AG04450 (cell line): ENCODE measurements around the gene LRP1B. TPM values are rescaled to one million over a fixed set of nuclear protein-coding genes. Genes with fewer than 3 reads are reported as not detected.

Experiments used
- CTCF ChIA-PET: fragments of 300-600, 350-600 bp; formaldehyde crosslinking; extraction: SDS; loops from one replicate; lab custom pipeline; 2022; ENCODE audit warnings: antibody characterized with exemption, inconsistent platforms; lab: Charles Lee
- POLR2A ChIA-PET: fragments of 350-600 bp; formaldehyde crosslinking; extraction: SDS; loops from one replicate; lab custom pipeline; 2021; ENCODE audit warnings: antibody characterized with exemption, inconsistent platforms; lab: Yijun Ruan, JAX
- DNase-seq: peaks from one replicate; pipeline ENCODE4 v3.0.0-alpha.2; 2011; ENCODE audit warnings: low read depth, low spot score
- H3K27ac ChIP-seq: one replicate; pipeline ENCODE4 v1.5.1; 2012; ENCODE audit warnings: low read depth, low read length, control low read depth
- H3K27me3 ChIP-seq: one replicate; pipeline ENCODE4 v1.6.0; 2012; ENCODE audit warnings: low read length; ENCODE audit not compliant: control insufficient read depth, insufficient read depth
- H3K4me3 ChIP-seq: 2 replicates; pipeline ENCODE4 v1.5.1; 2011; ENCODE audit warnings: mild to moderate bottlenecking, low read depth, low read length, control low read depth
- H3K9me3 ChIP-seq: 2 replicates; pipeline ENCODE4 v1.5.1; 2012; ENCODE audit warnings: low read length; ENCODE audit not compliant: control insufficient read depth, insufficient read depth
- CTCF ChIP-seq: IDR thresholded peaks from 2 replicates; pipeline ENCODE4 v1.5.1; 2011; ENCODE audit warnings: low read depth, low read length, control low read depth, inconsistent platforms
- polyA plus RNA-seq: library from polyadenylated mRNA; depleted of rRNA; stranded (reverse); fragments of >200 nt; gene quantifications from 2 replicates; pipeline ENCODE4 v1.2.3, GENCODE V29; 2011

LRP1B gene
- polyA plus RNA-seq, 1 experiment, result 0.15 TPM

DNA sequence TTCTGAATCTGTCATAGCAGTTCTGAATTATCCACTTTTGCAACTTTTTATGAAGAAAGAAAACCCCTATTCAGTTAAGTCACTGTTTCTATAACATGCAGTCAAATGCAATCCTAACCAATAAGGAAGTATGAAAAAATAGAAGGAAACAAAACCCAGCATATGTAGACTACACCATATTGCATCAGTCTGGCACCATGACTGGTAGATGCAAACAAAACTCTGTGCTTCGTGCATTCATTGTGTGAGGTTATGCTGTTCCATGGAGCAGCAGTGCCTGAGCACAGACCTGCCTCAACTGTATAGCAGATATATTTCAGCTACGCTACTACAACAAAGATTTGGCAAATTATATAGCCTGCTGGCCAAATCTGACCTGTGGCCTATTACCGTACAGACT, 325.5 kb downstream of the LRP1B start:
- TF ChIP-seq CTCF, result no peak
- Histone ChIP-seq H3K27ac (no peak overlapping the region), H3K4me3 (no peak overlapping the region), H3K27me3 (no peaks in the 10 kb centered on the region), H3K9me3 (no peaks in the 10 kb centered on the region)
- CTCF ChIA-PET, result no interaction called here
- POLR2A ChIA-PET, result no interaction called here
- no peak for DNase-seq

GRCh38 chr2:141796449-141796848, 334.4 kb downstream of the LRP1B start:
- no peak for DNase-seq
- Histone ChIP-seq H3K27ac (no peak overlapping the region), H3K27me3 (no peaks in the 10 kb centered on the region), H3K4me3 (no peak overlapping the region), H3K9me3 (no peaks in the 10 kb centered on the region)
- ChIA-PET CTCF (no interaction called here), POLR2A (no interaction called here)
- TF ChIP-seq CTCF, result no peak

DNA sequence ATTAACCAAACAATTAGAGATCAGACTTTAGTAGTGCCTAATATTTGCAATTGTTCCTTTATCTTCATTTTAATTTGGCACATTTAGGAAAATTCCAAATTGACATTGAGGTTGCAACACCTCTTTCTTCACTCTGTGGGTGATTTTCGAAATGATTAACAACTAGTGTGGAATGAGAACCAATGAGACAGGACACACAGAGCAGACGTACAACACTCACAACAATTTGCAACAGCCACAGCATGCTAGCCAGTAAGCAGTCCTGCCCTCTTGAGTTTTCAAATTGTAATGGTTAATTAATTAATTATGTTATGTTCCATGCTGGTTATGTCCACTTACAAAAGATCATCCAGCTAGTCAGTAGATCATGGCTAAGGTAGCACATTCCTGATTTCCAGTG, 339.3 kb downstream of the LRP1B start:
- Histone ChIP-seq H3K9me3 (no peaks in the 10 kb centered on the region), H3K27me3 (no peaks in the 10 kb centered on the region), H3K27ac (no peak overlapping the region), H3K4me3 (no peak overlapping the region)
- POLR2A ChIA-PET, result no interaction called here
- DNase-seq, result no peak
- CTCF ChIA-PET, result no interaction called here
- no peak for TF ChIP-seq CTCF

DNA sequence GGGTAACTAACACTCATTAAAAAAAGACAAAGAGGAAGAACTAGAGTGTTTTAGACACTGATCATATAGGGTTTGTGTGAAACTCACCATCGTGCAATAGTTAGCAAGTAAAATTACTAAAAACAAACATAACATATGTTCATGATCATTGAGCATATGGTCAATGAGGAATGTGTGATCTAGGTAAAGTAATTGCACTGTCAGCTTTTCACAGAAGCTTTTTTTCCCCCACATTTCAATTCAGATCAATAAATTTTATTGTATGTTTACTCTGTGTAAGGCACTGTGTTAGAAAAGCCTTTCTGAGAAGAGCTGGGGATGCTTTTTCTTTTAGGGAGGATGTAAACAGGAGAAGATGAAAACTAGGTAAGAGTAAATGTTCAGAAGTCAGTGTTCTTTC, 348.2 kb downstream of the LRP1B start:
- Histone ChIP-seq H3K9me3 (no peaks in the 10 kb centered on the region), H3K27ac (no peak overlapping the region), H3K4me3 (no peak overlapping the region), H3K27me3 (no peaks in the 10 kb centered on the region)
- ChIA-PET POLR2A (no interaction called here), CTCF (interaction anchor here (1.3 kb wide), 1 partner anchor 18 kb away, joined by 3 read pairs; no protein-coding TSS in a partner anchor)
- no peak for TF ChIP-seq CTCF
- no peak for DNase-seq

- H3K4me3 ChIP-seq, result no peak overlapping the region
- H3K27ac ChIP-seq, result no peak overlapping the region
- H3K9me3 ChIP-seq, result no peaks in the 10 kb centered on the region
- no peak for DNase-seq
- ChIA-PET CTCF (no interaction called here), POLR2A (no interaction called here)
- no peaks in the 10 kb centered on the region for H3K27me3 ChIP-seq
- no peak for TF ChIP-seq CTCF
These were observed 352.4 kb downstream of the LRP1B start for GRCh38 chr2:141778315-141778835.
